ENCODE results near the gene DEPDC5.
A peak's percentile ranks its signal among the peaks of the same experiment; 100 is the strongest.
"Not testable (repeated sequence)": the region's sequence is repeated elsewhere in the genome, so short reads cannot be mapped to it uniquely, and the experiment has no call there.

The DEPDC5 gene

DNA sequence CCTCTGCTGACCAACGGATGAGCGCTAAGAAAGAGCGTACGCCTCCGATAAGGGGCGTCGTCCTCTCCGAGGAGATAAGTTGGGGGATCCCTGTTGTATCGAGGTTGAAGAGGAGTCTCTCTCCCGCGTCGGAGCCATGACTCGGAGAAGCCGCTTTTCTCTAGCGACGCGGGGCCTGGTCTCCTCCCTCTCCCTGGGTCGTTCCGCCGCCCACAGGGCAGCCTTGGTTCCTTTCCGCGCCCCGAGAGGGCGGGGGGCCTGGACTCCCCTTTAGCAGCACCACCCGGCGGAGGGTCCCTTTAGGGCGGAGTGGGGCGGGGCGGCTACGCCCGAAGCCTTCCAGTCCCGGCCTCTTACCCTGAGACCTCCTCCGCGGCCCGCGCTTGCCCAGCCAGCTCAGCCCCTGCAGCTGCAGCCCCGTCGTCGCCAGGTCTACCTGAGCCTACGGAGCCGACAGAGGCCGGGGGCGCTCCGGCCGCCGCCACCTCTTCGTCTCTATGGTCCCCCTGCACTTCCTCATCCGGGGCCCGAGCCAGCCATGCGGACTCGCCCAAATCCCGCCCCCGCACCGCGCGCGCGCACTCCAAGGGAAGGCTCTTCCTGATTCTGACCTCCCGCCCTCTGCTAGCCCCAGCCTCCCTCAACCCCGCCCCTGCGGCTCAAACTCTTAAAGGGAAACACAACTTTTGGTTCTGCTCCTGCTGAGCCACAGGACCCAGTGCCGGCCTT is 4.0 kb upstream of the DEPDC5 start, which contains the start of gene PRR14L:
Gene PRR14L, minus strand, starts transcription at position 497 of the 729 bp plus-strand sequence. CDS start 11,272 bp downstream, outside the sequence.
- peak; percentile 94 for DNase-seq (ENCODE audit: low spot score)

DNA sequence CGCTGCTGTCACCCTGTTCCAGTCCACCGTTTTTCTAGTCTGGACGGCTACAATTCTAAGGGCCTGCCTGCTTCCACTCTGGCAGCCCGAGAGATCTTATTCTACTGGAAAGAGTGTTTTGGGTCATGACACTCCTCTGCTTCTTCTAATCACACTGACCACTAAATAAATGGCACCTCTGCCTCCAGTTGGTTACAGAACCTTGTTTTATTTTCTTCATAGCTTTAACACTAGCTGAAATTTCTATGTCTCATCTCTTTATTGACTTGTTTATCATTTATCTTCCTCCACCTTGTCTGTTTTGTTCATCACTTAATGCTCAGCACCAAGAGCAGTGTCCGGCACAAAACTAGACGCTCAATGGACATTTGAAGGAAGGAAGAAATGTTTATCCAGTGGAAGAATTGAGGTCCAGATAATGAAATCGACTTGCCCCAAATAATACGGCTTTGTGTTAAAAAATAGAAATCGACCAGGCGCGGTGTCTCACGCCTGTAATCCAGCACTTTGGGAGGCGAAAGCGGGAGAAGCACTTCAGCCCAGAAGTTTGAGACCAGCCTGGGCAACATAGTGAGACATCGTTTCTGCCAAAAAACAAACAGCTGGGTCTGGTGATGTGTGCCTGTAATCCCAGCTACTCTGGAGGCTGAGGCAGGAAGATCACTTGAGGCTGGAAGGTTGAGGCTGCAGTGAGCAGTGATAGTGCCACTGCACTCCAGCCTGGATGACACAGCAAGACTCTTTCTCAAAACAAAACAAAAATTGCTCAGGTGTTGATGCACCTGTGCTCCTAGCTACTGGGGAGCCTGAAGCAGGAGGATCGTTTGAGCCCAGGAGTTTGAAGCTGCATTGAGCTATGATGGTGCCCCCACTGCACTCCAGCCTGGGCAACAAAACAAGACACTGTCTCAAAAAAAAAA is 3.2 kb upstream of the DEPDC5 start:
- DNase-seq (ENCODE audit: low spot score): no peak

- no peak for DNase-seq (ENCODE audit: low spot score)
Observed at GRCh38 chr22:31752096-31752847, 1.5 kb upstream of the DEPDC5 start.

GRCh38 chr22:31753005-31753633 is 700 bp upstream of the DEPDC5 start:
- DNase-seq (ENCODE audit: low spot score): no peak

DNA sequence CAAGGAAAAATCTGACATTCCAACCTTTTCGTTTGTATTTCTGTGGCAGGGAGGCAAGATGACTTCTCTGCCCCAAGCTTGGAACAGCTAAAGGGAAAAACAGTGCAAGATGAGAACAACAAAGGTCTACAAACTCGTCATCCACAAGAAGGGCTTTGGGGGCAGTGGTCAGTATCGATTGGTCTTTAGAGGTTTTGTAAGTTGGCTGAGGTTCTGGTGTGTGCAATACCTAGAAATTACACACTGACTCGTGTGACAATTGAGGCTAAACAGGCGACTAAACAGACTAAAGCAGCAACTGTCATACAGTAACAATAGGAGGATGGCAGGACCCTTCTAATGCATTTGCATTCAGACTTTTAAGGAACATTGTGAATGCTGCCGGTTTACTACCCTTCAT is 994 bp downstream of the DEPDC5 start:
- no peak for DNase-seq (ENCODE audit: low spot score)

DNA sequence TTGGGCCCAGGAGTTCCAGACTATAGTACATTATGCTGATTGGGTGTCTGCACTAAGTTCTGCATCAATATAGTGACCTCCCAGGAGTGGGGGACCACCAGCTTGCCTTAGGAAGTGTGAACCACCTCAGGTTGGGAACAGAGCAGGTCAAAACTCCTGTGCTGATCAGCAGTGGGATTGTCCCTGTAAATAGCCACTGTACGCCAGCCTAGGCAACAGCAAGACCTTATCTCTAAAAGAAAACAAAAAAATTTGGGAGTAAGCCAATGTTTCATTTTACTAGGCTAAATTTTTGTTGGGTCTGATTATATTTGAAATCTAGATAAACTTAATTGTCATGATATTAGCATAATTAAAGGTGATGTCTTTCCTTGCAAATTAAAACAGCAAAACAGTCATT is 3.4 kb downstream of the DEPDC5 start:
- DNase-seq (ENCODE audit: low spot score): no peak

DNA sequence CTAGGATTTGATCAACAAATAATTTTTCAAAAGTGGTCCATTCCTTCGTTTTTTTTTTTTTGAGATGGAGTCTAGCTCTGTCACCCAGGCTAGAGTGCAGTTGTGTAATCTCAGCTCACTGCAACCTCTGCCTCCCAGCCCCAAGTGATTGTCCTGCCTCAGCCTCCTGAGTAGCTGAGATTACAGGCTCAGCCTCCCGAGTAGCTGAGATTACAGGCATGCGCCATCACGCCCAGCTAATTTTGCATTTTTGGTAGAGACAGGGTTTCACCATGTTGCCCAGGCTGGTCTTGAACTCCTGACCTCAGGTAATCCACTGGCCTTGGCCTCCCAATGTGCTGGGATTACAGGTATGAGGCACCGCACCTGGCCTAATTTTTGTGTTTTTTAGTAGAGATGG is 5.0 kb downstream of the DEPDC5 start:
- DNase-seq (ENCODE audit: low spot score): not testable (repeated sequence)

DNA sequence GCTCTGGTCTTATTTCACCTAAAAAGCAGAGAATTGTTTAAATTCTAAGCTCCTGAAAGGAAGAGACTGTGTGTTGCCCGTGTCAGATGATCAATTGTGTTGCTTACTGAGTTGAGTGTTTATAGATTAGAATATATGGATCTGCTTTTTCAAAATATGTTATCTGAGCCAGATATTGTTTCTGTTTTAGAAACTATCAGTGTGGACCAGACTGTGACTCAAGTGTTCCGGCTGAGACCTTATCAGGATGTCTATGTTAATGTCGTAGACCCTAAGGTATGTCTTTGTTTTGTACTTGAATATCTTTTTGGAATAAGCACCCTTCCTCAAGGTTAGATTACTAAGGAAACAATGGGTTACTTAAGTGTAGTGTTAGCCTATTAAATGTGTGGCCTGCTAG is 11.0 kb downstream of the DEPDC5 start:
- no peak for DNase-seq (ENCODE audit: low spot score)

GRCh38 chr22:31768422-31769059 is 14.7 kb downstream of the DEPDC5 start:
- no peak for DNase-seq (ENCODE audit: low spot score)

- DNase-seq (ENCODE audit: low spot score): no peak
Observed at GRCh38 chr22:31773416-31773815, 19.6 kb downstream of the DEPDC5 start.

DNA sequence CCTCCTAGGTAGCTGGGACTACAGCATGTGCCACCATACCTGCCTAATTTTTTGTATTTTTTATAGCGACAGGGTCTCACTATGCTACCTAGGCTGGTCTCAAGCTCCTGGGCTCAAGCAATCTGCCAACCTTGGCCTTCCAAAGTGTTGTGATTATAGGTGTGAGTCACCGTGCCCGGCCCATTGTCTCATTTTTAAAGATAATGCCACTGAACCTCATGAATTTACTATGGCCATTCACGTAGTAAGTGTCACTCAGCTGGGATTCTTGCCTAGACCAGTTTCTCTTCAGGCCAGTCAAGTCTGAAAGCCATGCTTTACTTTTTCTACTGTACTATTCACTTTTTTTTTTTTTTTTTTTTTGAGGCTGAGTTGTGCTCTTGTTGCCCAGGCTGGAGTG is 22.4 kb downstream of the DEPDC5 start:
- no peak for DNase-seq (ENCODE audit: low spot score)

- no peak for DNase-seq (ENCODE audit: low spot score)
Observed at GRCh38 chr22:31789803-31790202, 36.0 kb downstream of the DEPDC5 start.

DNA sequence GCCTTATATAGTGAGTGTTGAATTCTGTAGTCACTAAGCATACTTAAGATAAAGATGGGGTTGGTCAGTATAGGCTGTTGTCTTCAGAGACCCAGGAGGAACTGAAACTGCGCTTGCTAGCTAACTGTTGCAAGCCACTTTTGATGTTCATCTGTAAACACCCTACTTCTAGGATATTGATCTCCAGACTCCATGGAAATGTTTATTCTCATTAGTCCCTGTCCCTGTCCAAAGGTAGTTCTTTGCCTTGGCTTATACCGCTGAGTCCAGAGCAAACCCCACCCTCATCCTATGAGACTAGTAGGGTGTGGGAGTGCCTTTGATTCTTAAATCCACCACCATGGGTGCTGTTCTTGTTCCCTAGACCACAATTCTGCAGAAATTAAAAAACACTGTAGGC is 36.4 kb downstream of the DEPDC5 start:
- DNase-seq (ENCODE audit: low spot score): no peak

DNA sequence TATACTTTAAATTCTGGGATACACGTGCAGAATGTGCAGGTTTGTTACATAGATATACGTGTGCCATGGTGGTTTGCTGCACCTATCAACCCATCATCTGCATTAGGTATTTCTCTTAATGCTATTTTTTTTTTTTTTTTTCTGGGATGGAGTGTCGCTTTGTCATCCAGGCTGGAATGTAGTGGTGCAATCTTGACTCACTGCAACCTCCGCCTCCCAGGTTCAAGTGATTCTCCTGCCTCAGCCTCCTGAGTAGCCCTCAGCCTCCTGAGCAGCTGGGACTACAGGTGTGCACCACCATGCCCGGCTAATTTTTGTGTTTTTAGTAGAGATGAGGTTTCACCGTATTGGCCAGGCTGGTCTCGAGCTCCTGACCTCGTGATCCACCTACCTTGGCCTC is 45.5 kb downstream of the DEPDC5 start:
- not testable (repeated sequence) for DNase-seq (ENCODE audit: low spot score)

DNA sequence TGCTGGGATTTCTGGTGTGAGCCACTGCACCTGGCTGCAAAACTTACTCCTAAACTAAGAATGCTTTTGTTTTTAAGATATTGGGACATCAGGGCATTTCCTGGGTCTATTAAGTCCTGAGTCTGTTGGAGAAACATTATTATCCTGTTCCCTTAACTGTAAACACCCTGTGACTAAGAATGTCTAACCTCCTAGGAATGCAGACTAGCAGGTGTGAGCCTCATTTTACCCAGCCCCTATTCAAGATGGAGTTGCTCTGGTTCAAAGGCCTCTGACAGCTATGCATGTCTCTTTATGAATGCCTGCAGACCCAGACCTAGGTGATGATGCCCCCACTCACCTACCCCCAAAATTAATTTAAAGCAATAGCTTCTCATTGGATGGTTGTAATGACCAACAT is 46.2 kb downstream of the DEPDC5 start:
- peak; percentile 23 for DNase-seq (ENCODE audit: low spot score)

DNA sequence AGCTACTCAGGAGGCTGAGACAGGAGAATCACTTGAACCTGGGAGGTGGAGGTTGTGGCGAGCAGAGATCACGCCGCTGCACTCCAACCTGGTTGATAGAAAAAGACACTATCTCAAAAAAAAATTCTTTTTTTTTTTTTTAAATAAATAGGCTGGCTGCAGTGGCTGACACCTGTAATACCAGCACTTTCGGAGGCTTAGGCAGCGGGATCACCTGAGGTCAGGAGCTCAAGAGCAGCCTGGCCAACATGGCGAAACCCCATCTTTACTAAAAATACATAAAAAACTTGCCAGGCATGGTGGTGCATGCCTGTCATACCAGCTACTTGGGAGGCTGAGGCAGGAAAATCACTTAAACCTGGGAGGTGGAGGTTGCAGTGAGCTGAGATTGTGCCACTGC is 47.0 kb downstream of the DEPDC5 start:
- DNase-seq (ENCODE audit: low spot score): not testable (repeated sequence)

- no peak for DNase-seq (ENCODE audit: low spot score)
Observed at GRCh38 chr22:31802575-31802974, 48.8 kb downstream of the DEPDC5 start.

DNA sequence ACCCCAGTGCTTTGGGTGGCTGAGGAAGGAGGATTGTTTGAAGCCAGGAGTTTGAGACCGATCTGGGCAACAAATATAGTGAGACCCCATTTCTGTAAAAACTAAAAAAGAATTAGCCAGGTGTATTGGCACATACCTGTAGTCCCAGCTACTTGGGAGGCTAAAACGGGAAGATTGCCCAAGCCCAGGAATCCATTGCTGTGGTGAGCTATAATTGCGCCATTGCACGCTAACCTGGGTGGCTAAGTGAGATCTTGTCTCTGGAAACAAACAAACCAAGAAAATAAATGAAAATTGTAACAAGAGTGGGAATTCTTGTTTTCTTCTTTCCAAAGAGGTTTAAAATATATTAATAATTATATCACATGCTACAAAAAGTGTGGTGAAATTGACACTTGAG is 52.9 kb downstream of the DEPDC5 start:
- no peak for DNase-seq (ENCODE audit: low spot score)

DNA sequence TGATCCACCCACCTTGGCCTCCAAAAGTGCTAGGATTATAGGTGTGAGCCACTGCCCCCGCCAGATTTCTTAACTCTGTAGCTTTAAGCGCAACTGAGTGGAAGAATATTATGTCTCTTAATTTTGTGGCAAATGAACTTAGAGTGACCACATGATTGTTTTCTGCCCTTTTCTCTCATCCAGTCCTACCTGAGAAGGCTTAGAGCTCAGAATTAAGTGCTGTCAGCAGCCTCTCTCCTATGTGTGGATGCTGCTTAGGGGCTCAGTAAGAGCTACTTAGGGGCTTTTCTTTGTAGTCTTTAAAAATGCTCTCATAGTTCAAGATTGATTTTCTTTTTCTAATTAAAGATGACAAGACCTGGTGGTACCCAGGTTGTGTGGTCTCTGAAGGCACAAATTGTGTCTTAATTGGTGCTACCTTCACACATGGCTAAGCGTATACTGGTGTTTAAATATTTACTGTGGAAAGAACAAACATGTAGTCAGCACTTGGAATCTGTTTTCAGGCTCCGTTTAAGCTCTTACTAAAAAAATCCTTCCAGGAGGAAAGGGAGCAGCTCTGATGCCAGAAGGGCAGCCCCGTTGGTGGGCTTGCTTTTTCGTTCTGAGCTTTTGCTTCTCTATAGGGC is 59.3 kb downstream of the DEPDC5 start:
- no peak for DNase-seq (ENCODE audit: low spot score)

DNA sequence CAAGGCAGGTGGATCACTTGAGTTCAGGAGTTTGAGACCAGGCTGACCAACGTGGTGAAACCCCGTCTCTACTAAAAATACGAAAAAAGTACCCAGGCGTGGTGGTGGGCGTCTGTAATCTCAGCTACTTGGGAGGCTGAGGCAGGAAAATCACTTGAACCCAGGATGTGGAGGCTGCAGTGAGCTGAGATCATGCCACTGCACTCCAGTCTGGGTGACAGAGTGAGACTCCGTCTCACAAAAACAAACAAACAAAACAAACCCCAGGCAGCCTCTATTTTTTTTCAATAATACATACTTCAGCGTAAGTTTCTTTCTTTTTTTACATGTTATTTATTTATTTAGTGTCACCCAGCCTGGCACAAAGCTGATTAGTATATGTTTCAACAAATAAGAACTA is 60.1 kb downstream of the DEPDC5 start:
- not testable (repeated sequence) for DNase-seq (ENCODE audit: low spot score)

- no peak for DNase-seq (ENCODE audit: low spot score)
Observed at GRCh38 chr22:31814942-31815341, 61.1 kb downstream of the DEPDC5 start.
